Stimulated activated CD4-positive, alpha-beta T cell treated with anti-CD3 and anti-CD28 coated beads, Interleukin-4, amount 100 ng/mL, for 24 hours (primary cell): Measurements from ENCODE around the gene MAP2K3.
"Not testable (repeated sequence)": the region's sequence is repeated elsewhere in the genome, so short reads cannot be mapped to it uniquely, and the experiment has no call there.

Experiments
- DNase-seq: peaks from one replicate; pipeline ENCODE4 v3.0.0-alpha.2; 2020

The MAP2K3 gene

DNA sequence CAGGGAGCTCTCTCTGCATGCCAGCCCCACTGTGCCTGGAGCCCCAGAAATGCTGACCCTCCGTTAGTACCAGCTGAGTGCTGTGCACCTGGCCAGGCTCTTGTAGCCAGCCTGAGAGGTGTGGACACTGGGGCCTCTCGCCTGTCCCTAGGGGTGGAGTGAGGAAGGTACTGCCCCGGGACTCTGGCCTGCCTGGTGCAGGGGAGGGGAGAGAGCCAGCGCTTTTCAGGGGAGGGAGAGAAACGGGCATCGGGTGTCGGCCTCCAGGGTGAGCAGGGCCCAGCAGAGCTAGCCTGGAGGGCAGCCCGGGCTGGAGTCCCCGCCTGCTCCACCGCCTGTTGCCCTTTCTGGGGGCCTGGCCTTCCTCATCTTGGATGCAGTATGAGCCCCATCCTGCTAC, 13.1 kb downstream of the MAP2K3 start:
- no peak for DNase-seq

DNA sequence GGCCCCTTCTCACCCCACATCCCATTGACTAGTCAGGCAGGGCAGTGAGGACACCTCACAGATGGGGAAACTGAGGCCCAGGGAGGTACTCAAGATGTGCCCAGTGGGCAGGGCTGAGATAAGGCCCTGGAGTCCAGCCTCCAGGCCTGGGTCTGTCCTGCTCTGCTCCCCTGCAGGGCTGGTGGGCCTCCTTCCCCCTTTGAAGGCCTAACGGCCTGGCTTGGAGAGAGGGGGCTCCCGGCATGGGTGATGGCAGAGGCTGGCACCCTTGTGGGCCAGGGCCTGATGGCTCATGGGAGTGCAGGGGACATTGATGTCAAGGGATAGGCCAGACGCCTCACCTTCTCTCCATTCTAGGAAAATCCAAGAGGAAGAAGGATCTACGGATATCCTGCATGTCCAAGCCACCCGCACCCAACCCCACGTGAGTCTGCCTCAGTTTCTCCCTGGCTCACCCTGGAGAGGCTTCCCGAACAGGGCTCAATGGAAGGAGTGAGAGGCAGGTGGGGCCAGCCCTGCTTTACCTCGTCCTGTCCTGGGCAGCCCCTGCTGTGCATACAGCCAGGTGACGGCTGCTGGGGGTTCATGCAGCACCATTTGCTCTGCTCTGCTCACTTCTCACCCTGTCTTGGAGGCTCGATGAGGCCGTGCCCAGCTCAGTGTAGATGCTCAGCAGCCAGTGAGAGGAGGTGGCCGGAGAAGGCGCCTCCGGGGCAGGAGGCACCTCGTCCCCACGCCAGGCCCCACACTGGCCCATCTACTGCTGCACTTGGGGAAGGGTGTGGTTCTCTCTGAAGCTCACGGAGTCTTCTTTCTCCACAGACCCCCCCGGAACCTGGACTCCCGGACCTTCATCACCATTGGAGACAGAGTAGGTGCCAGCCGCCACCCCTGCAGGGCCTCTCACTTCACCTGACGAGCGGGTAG, 13.8 kb downstream of the MAP2K3 start:
- no peak for DNase-seq

DNA sequence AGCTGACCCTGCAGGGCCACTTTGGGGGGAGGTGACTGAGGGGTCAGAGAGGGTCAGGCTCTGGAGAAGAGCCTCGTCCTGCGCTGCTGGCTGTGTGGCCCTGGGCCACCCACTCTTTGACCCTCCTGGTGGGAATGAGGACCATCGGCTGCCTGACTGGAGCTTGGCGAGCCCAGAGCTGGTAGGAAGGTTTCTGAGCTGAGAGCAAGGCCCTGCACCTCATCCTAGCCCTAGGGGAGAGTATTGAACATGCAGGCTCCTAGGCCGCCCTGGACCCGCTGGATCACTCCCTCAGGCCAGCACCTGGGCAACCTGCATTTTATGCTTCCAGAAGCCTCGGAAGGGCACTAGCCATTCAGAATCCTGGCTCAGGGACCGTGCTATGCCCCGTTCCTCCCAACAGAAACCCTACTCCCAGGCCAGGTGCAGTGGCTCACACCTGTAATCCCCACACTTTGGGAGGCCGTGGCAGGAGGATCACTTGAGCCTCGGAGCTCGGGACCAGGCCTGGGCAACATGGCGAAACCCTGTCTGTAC, 14.5 kb downstream of the MAP2K3 start:
- no peak for DNase-seq

DNA sequence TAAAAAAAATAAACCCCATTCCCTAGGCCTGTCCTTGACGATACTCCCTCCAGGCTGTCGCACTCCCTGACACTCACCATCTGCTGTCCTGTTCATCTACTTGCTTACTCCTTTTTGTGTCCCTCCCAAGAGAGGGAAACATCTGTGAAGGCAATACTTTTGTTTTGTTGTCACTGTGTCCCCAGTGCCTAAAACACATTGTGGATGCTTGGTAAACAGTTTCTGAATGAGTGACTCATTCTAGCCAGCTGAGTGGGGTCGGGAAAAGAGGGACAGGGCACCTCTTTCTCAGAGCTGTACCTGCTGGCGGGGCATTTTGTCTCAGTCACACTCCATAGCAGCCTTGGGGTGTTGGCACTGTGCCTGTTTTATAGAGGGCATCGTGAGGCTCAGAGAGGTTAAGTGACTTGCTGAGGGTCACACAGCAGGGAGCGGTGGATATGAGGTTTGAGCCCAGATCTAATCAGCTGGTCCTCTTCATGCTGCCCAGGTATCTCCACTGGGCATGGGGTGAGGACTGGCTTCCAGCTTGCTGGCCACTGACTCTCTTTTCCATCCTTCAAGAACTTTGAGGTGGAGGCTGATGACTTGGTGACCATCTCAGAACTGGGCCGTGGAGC, 15.6 kb downstream of the MAP2K3 start:
- DNase-seq: no peak

DNA sequence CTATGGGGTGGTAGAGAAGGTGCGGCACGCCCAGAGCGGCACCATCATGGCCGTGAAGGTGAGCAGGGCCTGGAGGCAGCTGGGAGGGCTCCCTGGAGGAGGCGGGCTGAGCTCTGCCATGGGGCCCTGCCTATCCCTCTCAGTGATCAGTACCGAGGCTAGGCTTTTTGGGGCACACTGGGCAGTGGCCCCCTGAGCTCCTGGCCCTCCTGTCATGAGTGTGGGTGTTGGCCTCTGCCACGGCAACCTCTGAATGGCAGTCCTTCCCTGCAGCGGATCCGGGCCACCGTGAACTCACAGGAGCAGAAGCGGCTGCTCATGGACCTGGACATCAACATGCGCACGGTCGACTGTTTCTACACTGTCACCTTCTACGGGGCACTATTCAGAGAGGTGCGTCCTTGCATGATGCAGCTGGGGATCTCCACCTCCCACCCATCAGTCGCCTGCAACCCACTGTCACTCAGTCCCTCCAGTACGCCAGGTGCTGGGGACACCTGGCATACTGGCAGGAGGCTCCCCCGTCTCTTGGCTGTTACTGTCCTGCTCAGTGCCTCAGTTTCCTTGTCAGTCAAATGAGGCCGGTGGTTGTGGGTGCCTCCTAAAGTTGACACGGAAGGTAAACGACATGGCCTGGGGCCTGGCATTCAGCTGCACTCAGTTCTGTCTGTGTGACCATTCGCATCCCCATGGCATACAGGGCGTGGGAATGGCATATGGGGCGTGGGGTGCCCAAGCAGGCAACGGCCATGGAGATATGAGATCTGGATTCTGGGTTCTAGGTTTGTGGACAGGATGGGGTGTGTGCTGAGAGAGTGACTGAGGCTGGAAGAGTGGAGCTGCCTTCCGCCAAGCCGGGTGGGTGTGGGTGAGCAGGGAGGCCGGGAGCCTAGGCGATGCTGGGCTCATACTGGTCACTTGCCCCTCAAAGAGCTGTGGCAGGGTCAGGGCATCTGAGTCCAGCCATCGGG, 16.4 kb downstream of the MAP2K3 start:
- no peak for DNase-seq

DNA sequence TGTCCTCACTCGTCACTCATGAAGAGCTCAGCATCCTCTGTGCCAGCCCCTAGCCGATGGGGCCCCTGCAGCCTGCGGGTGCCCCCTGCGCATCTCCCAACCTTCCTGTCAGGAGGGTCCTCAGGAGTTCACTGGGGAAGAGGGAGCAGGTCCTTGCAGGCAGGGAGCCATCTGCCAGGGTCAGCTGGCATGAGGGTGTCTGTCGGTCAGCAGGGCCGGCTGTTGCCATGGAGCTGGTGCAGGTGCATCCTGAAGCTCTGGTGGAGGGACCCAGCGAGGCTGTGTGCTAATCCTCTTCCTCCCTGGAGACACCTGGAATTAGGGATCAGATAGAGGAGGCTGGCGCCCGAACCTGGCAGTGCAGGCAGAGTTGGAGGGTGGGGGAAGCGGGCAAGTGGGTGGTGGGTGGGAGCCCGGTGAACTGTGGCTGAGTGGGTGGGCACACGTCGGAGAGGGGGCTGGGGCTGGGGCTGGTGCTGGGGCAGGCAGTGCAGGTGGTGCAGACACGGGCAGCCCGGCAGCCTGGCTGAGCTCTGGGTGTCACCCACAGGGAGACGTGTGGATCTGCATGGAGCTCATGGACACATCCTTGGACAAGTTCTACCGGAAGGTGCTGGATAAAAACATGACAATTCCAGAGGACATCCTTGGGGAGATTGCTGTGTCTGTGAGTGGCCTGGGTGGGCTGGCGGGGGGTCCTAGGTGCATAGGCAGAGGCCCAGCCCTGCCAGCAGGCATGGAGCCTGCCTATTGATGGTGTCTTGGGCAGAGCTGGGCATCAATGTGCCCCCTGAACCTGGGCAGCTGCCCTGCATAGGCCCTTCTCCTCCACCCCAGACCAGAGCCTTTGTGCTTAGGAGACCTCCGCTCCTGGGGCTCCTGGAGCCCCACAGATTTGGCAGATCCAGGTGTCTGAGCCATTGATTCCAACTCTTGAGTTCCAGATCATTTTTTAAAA, 17.4 kb downstream of the MAP2K3 start:
- no peak for DNase-seq

DNA sequence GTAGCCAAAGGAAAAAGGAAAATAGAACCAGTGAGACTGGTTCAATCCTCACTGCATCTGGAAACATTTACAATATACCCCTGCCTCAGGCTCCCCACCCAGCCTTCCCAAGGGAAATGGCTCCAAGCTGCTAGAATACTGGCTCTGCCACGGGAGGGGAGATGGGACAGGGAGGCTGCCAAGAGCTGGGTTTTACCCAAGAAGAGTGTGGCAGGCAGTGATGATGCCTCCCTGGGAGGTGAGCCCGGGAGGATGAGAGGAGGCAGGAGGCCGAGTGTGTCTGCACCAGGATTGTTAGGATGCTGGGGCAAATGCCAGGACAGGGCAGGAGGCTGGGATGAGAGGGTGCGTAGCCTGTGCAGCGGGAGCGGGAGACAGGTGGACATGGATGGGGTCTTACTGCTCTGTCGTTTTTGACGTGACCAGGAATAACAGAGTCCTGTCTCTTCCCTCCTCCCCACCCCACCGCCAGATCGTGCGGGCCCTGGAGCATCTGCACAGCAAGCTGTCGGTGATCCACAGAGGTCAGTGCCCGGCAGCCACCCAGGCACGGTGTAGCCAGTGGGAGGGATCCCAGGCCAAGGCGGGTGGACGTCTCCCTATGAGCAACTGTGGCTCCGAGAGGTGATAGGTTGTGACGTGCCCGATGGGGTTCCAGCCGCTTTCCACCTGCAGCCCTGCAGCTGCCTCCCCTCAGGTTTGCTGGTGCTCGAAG, 18.4 kb downstream of the MAP2K3 start:
- DNase-seq: no peak

DNA sequence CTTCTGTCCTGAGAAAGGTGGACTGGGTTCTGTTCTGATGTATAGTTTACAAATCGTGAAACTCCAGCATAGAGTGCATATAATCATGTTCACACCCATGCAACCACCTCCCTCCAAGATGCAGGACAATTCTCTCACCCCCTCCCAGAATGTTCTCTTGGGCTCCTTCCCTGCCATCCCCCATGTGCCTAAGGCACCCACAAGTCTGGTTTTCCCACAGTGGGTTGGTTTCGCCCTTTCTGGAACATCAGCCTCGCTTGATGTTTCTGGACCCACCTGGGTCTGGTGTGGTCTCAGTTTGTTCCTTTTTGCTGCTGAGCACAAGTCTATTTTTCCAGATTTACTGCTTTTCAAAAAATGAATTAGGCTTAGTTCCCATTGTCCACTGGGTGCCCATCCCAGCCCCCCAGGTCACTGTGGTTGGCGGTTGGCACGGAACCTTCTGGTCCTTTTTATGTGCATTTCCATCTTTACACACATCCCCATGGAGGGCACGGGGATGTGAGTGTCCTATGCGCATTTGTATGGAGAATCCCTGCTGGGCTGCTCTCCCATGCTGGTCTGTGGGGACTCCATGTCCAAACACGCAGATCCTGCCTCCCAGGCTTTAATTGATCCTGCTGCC, 19.0 kb downstream of the MAP2K3 start:
- no peak for DNase-seq

DNA sequence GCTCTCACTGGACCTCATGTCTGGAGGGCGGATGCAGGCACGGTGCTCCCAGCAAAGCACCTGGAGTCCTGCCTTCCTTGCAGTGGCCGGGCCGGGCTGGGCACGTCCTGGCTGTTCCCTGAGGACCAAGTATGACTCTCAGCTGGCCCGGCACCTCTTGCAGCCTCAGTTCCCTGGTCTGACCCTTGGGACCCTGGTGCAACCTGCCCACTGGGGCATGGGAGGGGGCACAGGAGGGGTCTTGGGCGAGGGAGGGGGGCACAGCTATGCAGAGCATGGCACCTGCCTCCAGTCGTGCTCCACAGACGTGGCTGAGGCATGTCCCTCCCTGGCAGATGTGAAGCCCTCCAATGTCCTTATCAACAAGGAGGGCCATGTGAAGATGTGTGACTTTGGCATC, 19.6 kb downstream of the MAP2K3 start:
- DNase-seq: no peak

DNA sequence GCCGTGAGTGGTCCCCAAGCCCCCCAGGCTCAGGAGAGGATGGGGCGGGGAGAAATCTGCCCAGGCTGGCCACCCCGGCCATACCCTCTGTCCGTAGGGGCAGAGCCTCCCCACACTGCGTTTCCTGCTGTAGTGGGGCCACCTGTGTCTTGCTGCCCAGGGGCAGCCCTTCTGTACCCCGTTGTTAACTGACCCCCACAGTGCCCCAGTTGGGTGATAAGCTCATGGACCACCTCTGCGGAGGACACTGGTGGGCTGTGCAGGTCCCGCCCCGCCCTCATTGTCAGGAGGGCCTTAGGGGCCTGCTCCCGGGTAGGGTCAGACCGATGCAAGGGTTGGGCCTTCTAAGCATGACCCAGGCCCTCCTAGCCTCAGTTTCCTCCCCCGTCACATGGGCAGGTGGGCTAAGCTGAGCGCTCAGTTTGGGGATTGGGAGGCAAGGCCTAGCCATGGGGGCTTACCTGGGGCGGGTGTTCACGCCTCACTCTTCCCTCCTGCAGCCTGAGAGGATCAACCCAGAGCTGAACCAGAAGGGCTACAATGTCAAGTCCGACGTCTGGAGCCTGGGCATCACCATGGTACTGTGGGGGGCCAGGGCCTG, 20.1 kb downstream of the MAP2K3 start:
- DNase-seq: not testable (repeated sequence)

DNA sequence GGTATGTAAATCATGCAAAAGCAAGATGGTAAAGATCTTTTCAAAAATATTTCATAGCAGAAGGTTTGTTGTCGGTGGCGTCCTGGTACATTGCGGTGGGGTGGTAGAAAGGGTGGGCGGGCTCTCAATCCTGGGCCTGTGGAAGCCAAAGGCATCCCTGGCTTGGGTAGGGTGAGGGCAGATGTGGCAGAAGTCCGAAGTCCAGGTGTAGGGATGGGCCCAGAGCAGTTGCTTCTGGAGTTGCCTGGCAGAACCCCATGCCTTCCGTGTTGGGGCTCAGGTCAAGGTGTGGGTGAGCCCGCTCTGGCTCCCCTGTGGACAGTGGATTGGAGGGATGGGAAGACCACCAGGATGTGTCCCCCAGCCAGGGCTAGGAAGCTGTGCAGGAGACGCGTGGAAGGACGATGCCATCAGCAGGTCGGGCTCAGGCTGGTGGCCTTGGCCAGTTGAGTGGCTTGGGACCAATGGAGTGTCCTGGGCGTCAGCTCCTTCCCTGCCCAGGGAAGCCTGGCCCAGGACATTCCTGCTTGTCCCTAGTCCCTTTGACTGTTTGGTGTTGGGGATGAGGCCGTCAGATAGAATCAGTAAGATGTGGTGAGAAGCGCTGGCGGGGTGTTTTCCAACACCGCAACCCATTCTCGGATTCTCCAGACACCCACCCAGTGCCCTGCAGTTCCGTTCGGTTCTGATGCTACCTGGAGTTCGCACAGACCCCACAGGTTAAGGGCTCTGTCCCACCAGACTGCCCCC, 21.1 kb downstream of the MAP2K3 start:
- DNase-seq: not testable (repeated sequence)

DNA sequence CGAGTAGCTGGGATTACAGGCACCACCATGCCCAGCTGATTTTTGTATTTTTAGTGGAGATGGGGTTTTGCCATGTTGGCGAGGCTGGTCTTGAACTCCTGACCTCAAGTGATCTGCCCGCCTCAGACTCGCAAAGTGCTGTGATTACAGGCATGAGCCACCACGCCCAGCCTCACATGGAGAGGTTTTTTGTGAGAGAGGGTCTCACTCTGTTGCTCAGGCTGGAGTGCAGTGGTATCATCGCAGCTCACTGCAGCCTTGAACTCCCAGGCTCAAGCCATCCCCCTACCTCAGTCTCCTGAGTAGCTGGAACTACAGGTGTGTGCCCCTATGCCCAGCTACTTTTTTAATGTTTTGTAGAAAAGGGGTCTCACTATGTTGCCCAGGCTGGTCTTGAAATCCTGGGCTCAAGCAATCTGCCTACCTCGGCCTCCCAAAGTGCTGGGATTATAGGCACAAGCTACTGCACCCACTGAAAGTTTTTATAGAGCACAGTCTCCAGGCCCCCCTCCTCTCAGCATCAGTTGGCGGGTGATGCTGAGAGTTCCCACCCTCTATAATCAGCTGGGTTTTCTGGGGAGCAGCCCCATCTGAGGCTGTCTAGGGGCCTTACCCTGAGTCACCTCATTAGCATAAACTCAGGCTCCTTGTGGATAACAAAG, 22.2 kb downstream of the MAP2K3 start:
- DNase-seq: not testable (repeated sequence)

DNA sequence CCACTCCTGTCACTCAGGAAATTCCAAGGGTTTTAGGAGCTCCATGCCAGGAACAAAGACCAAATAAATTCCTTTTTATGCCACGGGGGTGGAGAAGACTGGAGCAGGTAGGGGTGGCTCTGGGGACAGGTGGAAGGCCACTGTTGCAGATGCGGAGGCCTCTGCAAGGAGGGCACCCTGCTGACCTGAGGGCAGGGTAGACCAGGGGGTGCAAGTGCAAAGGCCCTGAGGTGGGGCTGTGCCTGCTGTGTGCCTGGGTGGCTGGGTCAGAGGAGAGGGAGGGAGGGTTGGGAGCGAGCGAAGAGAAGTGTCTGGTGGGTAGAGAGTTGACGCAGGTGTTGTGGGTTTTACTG, 22.7 kb downstream of the MAP2K3 start:
- not testable (repeated sequence) for DNase-seq

DNA sequence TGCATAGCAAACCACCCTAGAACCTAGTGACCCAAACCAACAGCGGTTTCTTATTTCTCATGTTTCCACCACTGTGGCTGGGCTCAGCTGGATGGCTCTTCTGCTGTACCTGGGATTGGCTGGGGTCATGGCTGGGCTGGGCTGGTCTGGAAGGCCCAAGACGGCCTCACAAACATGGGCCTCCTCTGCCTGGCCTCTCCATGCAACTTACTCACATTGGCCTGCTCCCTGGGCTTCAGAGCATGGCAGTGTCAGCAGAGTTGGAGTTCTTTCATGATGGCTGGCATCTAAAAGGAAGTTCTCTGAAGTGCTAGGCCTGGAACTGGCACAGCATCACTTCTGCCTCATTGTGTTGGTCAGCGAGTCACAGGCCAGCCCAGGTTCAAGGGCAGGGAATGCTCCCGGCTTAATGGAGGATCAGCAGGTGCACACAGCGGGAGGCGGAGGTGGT, 24.4 kb downstream of the MAP2K3 start:
- DNase-seq: not testable (repeated sequence)

DNA sequence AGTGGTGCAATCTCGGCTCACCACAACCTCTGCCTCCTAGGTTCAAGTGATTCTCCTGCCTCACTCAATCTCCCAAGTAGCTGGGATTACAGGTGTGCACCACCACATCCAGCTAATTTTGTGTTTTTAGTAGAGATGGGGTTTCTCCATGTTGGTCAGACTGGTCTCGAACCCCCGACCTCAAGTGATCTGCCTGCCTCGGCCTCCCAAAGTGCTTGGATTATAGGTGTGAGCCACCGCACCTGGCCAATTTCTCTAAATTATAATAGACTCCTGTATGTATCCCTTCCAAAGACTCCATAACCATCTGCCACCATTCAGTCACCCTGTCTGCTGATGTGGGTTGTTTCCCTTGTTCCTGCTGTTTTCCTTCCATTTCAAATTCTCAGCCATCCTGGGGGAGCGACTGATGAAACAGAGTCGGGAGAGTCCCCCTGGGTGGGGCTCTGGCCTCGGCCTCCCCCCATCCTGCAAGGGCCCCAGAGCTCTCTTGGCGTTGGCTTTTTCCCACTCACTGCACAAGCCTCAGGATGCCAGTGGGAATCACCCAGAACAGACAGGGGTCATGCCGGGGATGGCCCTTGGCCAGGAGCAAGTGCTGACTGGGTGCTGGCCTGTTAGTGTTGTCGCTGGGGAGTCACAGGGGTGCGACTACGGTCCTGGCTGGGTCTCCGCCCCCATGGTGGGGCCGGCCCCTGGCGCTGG, 25.7 kb downstream of the MAP2K3 start:
- DNase-seq: not testable (repeated sequence)

DNA sequence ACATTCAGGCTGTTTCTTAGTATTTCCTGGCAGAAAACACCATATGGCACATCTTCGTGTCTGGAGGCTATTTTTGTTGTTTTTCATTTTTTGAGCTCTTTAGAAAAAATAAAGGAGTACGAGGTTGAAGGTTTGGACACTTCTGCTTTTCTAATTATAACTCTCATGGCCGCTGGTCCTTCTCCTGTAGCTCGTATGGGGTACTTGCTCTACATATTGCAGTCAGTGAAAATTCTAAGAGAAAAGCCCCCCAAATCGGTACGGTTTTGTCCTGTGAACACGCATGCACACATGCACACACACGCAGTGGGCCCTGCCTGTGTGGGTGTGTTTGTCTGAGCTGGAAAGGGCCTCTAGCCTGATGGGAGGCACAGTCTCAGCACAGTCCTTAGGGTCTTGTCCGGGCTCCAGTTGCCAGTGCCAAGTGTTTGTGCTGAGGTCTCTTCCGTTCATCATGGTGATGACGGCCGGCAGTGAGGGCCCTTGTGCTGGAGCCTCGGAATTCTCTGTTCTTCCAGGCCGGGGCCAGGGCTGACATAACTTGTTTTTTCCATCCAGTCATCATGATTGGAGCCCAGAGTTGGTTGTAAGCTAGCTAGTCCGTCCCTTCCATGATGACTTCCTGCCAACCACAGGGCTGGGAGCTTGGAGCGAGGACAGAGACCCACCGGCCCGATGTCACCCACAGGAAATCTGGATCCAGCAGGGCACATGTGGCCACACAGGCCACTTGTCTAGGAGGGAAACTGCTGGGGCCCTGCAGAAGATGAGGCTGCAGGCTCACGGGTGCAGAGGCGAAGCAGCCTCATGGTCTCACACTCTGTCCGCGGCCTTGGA, 26.5 kb downstream of the MAP2K3 start:
- DNase-seq: not testable (repeated sequence)

DNA sequence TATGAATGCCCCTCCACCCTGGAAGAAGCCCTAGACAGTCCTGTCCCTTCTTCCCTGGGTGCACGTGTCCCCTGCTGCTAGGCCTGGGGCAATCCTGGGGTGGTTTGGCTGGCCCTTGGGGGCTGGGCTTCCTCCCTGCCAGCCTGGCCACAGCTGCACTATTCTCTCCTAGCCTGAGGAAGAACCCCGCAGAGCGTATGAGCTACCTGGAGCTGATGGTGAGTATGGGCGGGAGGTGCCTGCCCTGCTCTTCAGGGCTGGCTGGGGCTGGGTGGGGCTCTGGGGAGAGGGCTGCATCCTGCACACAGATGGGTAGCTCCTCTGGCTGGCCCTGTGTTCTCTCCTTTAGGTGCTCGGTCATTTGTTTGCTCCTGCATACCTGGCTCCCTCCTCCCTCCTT, 28.8 kb downstream of the MAP2K3 start:
- DNase-seq: no peak
